Natural killer cell (primary cell): ENCODE results near the gene BRI3. TPM values are rescaled to one million over a fixed set of nuclear protein-coding genes. Genes with fewer than 3 reads are reported as not detected.

Source experiments
- ATAC-seq, 3 donors: fragments of 150-1000 bp in 2 of 3; fragments of 200-7000 bp in 1 of 3; cut with Tn5 transposase; 1 replicate in 1 of 3; 2 replicates in 2 of 3; pipeline ENCODE4 v1.10.0; 2021; ENCODE audit warnings: mild to moderate bottlenecking in 2 of 3, moderate library complexity in 2 of 3
- DNase-seq, 2 donors: peaks; one replicate each; pipeline versions ENCODE4 v3.0.0 to v3.0.0-alpha.2; 2013 to 2021; ENCODE audit warnings: mixed read lengths in 1 of 2
- H3K27ac ChIP-seq: one replicate; pipeline ENCODE4 v1.5.1; 2013; ENCODE audit warnings: mild to moderate bottlenecking, low read length
- H3K27me3 ChIP-seq: one replicate; pipeline ENCODE4 v1.6.1; 2013; ENCODE audit warnings: low read length; ENCODE audit not compliant: control insufficient read depth, insufficient read depth
- H3K36me3 ChIP-seq: one replicate; pipeline ENCODE4 v1.6.1; 2013; ENCODE audit warnings: low read length; ENCODE audit not compliant: control insufficient read depth, insufficient read depth
- H3K4me1 ChIP-seq: one replicate; pipeline ENCODE4 v1.6.1; 2013; ENCODE audit warnings: low read length; ENCODE audit not compliant: control insufficient read depth, insufficient read depth
- H3K4me3 ChIP-seq: one replicate; pipeline ENCODE4 v1.5.1; 2013; ENCODE audit warnings: low read length
- H3K9me3 ChIP-seq: one replicate; pipeline ENCODE4 v1.6.1; 2013; ENCODE audit warnings: low read length; ENCODE audit not compliant: control insufficient read depth, insufficient read depth
- H3K27ac Mint-ChIP-seq, 2 donors: one replicate each; pipeline ENCODE4 v1.8.0; 2022; ENCODE audit warnings: mild to moderate bottlenecking in 2 of 2, mixed read lengths in 2 of 2, moderate library complexity in 1 of 2
- H3K27me3 Mint-ChIP-seq, 2 donors: one replicate each; pipeline ENCODE4 v1.8.0; 2022; ENCODE audit warnings: low read depth in 2 of 2, mixed read lengths in 2 of 2
- H3K36me3 Mint-ChIP-seq: one replicate; pipeline ENCODE4 v1.8.0; 2022; ENCODE audit warnings: mixed read lengths
- H3K4me1 Mint-ChIP-seq, 2 donors: one replicate each; pipeline ENCODE4 v1.8.0; 2022; ENCODE audit warnings: mixed read lengths in 2 of 2
- H3K4me3 Mint-ChIP-seq: one replicate; pipeline ENCODE4 v1.8.0; 2022; ENCODE audit warnings: mild to moderate bottlenecking, moderate library complexity, mixed read lengths
- H3K9me3 Mint-ChIP-seq, 2 donors: one replicate each; pipeline ENCODE4 v1.8.0; 2022; ENCODE audit warnings: mixed read lengths in 2 of 2
- CTCF ChIP-seq: fragments of 200-600 bp; IDR thresholded peaks from one replicate; pipeline ENCODE4 v1.8.0; 2022; ENCODE audit warnings: antibody characterized with exemption
- WGBS: methylation state at CpG from one replicate; pipeline ENCODE4 v1.1.7; 2013; ENCODE audit warnings: missing lambda C conversion rate; ENCODE audit not compliant: insufficient coverage; 5-methylcytosine and 5-hydroxymethylcytosine counted together
- intact Hi-C: fragments of 100-400 bp; cut with micrococcal nuclease; formaldehyde crosslinking; loops from one replicate; pipeline ENCODE4 v1.14.2; 2022
- total RNA-seq, 4 donors: library from RNA; stranded (reverse); fragments of 120-200 nt in 1 of 4; gene quantifications; one replicate each; pipeline versions ENCODE4 v1.2.3 to v1.2.4, GENCODE V29; 2013 to 2022

The BRI3 gene
- total RNA-seq, 3 donors from 2014 or later (not counting 1 experiment from before 2014, with no cell fraction given): 81.9 to 97.1 (median 90.0) TPM

DNA sequence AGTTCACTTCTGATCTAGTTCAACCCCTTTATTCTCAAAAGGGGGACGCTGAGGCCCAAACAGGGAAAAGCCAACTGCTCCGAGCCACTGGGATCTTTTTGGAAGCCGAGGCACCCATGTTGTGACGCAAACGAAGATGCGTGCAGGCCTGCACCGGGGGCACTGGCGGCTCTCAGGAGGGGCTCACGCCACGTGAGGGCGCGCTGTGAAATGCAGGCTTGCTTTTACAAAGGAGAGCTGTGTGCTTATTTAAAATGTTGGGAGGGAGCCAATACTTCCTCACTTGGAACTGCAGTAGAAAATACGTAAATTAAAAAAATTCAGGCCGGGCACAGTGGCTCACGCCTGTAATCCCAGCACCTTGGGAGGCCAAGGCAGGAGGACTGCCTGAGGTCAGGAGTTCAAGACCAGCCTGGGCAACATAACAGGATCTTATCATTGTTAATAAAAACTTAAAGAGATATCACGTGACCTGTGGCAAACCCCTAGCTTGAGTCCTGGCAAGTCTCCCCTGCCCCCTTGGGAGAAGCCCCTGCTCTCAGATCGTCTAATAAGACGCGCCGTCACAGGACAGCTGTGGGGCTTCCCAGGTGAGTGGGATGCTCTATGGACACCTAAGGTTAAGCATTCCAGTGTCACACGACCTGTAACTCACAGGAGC is 16.3 kb downstream of the BRI3 start:
- Mint-ChIP-seq H3K36me3 (no peaks in the 10 kb centered on the region), H3K27me3 (no peaks in the 10 kb centered on the region), H3K9me3 (no peaks in the 10 kb centered on the region), H3K4me3 (no peak overlapping the region), H3K4me1 (no peaks in the 10 kb centered on the region), H3K27ac (no peak overlapping the region)
- 89% methylated on average over 21 of the region's 21 CpGs for WGBS
- H3K4me3 ChIP-seq: no peak overlapping the region
- intact Hi-C loops: no loop called here
- peaks cover 3% of the 10 kb centered on the region for H3K36me3 ChIP-seq
- ATAC-seq (no peak), DNase-seq (no peak)
- no peak for TF ChIP-seq CTCF
- no peaks in the 10 kb centered on the region for H3K27me3 ChIP-seq
- no peaks in the 10 kb centered on the region for H3K9me3 ChIP-seq
- no peaks in the 10 kb centered on the region for H3K4me1 ChIP-seq
- no peak overlapping the region for H3K27ac ChIP-seq

GRCh38 chr7:98300595-98301372 is 19.3 kb downstream of the BRI3 start:
- Mint-ChIP-seq H3K4me3 (no peak overlapping the region), H3K36me3 (no peaks in the 10 kb centered on the region), H3K27ac (no peak overlapping the region), H3K9me3 (no peaks in the 10 kb centered on the region), H3K27me3 (peaks cover 0 to 2% of the 10 kb centered on the region in 2 donors), H3K4me1 (peaks cover 0 to 6% of the 10 kb centered on the region in 2 donors)
- H3K9me3 ChIP-seq: no peaks in the 10 kb centered on the region
- intact Hi-C loops: no loop called here
- DNase-seq: no peak
- H3K27me3 ChIP-seq: no peaks in the 10 kb centered on the region
- WGBS: 92% methylated on average over 26 of the region's 26 CpGs
- TF ChIP-seq CTCF: no peak
- no peak overlapping the region for H3K27ac ChIP-seq
- no peak overlapping the region for H3K4me3 ChIP-seq
- H3K36me3 ChIP-seq: no peaks in the 10 kb centered on the region
- H3K4me1 ChIP-seq: no peaks in the 10 kb centered on the region
- no peak for ATAC-seq

DNA sequence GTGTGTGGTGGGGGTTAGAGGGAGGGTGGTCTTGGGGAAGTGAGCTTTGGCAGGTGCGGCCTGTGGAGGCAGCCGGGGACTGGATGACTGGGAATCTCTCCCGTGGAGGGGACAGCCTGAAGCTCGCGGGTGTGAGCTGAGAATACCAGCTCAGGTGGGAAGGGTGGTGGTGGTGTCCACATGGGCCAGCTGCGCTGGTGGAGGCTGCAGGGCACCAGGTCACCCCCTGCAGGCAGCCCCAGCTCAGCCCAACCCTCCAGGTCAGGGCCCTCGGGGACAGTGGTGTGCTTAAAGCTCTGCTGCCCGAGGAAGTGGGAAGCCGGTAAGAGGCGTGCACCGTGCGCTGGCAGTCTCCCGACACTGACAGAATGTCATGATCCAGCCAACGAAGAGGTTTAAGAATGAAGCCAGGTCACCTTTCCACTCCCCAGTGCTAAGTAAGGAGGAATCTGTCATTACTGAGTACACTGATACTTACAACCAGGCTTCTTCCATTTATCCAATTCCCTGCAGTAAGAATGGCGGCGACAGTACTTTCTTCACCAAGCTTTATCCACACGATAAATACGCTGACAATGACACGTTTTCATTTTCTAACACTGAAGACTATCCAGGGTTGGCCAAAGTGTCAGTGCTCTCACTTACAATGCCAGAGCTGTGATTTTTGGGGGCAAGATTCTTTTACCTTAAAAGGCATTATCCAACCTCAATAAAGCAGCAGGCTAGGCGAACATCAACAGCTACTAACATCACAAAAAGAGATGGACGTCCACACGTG is 20.4 kb downstream of the BRI3 start:
- H3K4me1 ChIP-seq: no peaks in the 10 kb centered on the region
- no peak for ATAC-seq
- no peak for TF ChIP-seq CTCF
- H3K27ac ChIP-seq: no peak overlapping the region
- 92% methylated on average over 22 of the region's 22 CpGs for WGBS
- no peaks in the 10 kb centered on the region for H3K9me3 Mint-ChIP-seq
- peaks cover 0 to 6% of the 10 kb centered on the region in 2 donors for H3K4me1 Mint-ChIP-seq
- H3K9me3 ChIP-seq: no peaks in the 10 kb centered on the region
- no peak overlapping the region for H3K4me3 Mint-ChIP-seq
- H3K36me3 Mint-ChIP-seq: no peaks in the 10 kb centered on the region
- H3K27me3 ChIP-seq: no peaks in the 10 kb centered on the region
- no peak overlapping the region for H3K27ac Mint-ChIP-seq
- intact Hi-C loops: no loop called here
- DNase-seq: no peak
- peaks cover 0 to 3% of the 10 kb centered on the region in 2 donors for H3K27me3 Mint-ChIP-seq
- no peak overlapping the region for H3K4me3 ChIP-seq
- H3K36me3 ChIP-seq: no peaks in the 10 kb centered on the region
